Keratinocyte (primary cell): ENCODE data around the gene PKLR. TPM values are rescaled to one million over a fixed set of nuclear protein-coding genes. Genes with fewer than 3 reads are reported as not detected.

Experiments
- DNase-seq: peaks from one replicate; pipeline ENCODE4 v3.0.0-alpha.2; 2011; ENCODE audit warnings: low read depth, missing footprints, low spot score
- FAIRE-seq: peaks from 2 replicates; lab custom pipeline; 2011; peaks lifted over from hg19 to GRCh38; lab: Jason Lieb, UNC
- H2AFZ ChIP-seq: 2 replicates; pipeline ENCODE4 v1.6.0; 2012; ENCODE audit warnings: low read length, control low read depth, inconsistent platforms; ENCODE audit not compliant: control insufficient read depth
- H3K27ac ChIP-seq: 2 replicates; pipeline ENCODE4 v1.5.1; 2011; ENCODE audit warnings: low read length; ENCODE audit not compliant: control insufficient read depth, insufficient read depth
- H3K27me3 ChIP-seq: 3 replicates; pipeline ENCODE4 v1.6.0; 2011; ENCODE audit warnings: low read length; ENCODE audit not compliant: control insufficient read depth, insufficient read depth; ENCODE audit errors: extremely low read depth
- H3K36me3 ChIP-seq, 2 experiments: 2 replicates in 1 of 2; 3 replicates in 1 of 2; pipeline ENCODE4 v1.5.1; 2011; ENCODE audit warnings: low read length in 2 of 2, mild to moderate bottlenecking in 1 of 2; ENCODE audit not compliant: control insufficient read depth in 2 of 2, insufficient read depth in 2 of 2; ENCODE audit errors: extremely low read depth in 1 of 2
- H3K4me1 ChIP-seq: 3 replicates; pipeline ENCODE4 v1.5.1; 2011; ENCODE audit warnings: low read length; ENCODE audit not compliant: control insufficient read depth, insufficient read depth; ENCODE audit errors: extremely low read depth
- H3K4me2 ChIP-seq: 3 replicates; pipeline ENCODE4 v1.6.0; 2011; ENCODE audit warnings: low read depth, low read length; ENCODE audit not compliant: control insufficient read depth, insufficient read depth; ENCODE audit errors: extremely low read depth
- H3K4me3 ChIP-seq, 3 experiments: fragments of 200-600 bp in 1 of 3; sonication (generic) in 1 of 3; 2 replicates in 2 of 3; 3 replicates in 1 of 3; pipeline ENCODE4 v1.5.1; 2011 to 2016; ENCODE audit warnings: low read length in 3 of 3, mild to moderate bottlenecking in 3 of 3, control low read depth in 2 of 3, inconsistent platforms in 1 of 3, low read depth in 1 of 3, mixed read lengths in 1 of 3, mixed run types in 1 of 3, moderate library complexity in 1 of 3; ENCODE audit not compliant: control insufficient read depth in 2 of 3, insufficient read depth in 2 of 3; ENCODE audit errors: extremely low read depth in 1 of 3
- H3K79me2 ChIP-seq: 2 replicates; pipeline ENCODE4 v1.6.0; 2012; ENCODE audit warnings: low read length; ENCODE audit not compliant: control insufficient read depth, insufficient read depth
- H3K9ac ChIP-seq: 3 replicates; pipeline ENCODE4 v1.6.0; 2011; ENCODE audit warnings: low read length; ENCODE audit not compliant: control insufficient read depth, insufficient read depth; ENCODE audit errors: extremely low read depth
- H3K9me1 ChIP-seq: 3 replicates; pipeline ENCODE4 v1.6.0; 2011; ENCODE audit warnings: low read length; ENCODE audit not compliant: control insufficient read depth, insufficient read depth; ENCODE audit errors: extremely low read depth
- H3K9me3 ChIP-seq: 2 replicates; pipeline ENCODE4 v1.5.1; 2012; ENCODE audit warnings: low read depth, low read length; ENCODE audit not compliant: control insufficient read depth
- H4K20me1 ChIP-seq: 3 replicates; pipeline ENCODE4 v1.6.0; 2011; ENCODE audit warnings: low read length; ENCODE audit not compliant: control insufficient read depth, insufficient read depth; ENCODE audit errors: extremely low read depth
- CTCF ChIP-seq, 3 experiments: IDR thresholded peaks in 1 of 3; conservative IDR thresholded peaks in 1 of 3; optimal IDR thresholded peaks in 1 of 3; 2 replicates in 2 of 3; 3 replicates in 1 of 3; pipeline versions ENCODE3 to v1.5.1; 2011; ENCODE audit warnings: low read length in 3 of 3, mild to moderate bottlenecking in 3 of 3, moderate library complexity in 2 of 3, control low read depth in 1 of 3, inconsistent platforms in 1 of 3; ENCODE audit not compliant: insufficient read depth in 2 of 3; ENCODE audit errors: extremely low read depth in 1 of 3
- EZH2 ChIP-seq: IDR thresholded peaks from one replicate; pipeline ENCODE4 v1.6.1; 2012; ENCODE audit warnings: inconsistent platforms, mild to moderate bottlenecking, low read length, moderate library complexity
- dilution Hi-C: fragments of 300-500 bp; cut with MboI; formaldehyde crosslinking; loops from one replicate; pipeline ENCODE4 v1.7.0; 2020; ENCODE audit warnings: low sequenced_read_pairs; ENCODE audit not compliant: extremely low pct_ligation_motif_present
- polyA plus RNA-seq, 5 experiments: library from polyadenylated mRNA; depleted of rRNA in 3 of 5; stranded (reverse) in 3 of 5; stranded (forward) in 1 of 5; unstranded in 1 of 5; fragments of >200 nt; gene quantifications; 1 replicate in 1 of 5; 2 replicates in 3 of 5; 3 replicates in 1 of 5; pipeline versions ENCODE4 v1.2.1 to v1.2.3, GENCODE V29; 2011 to 2012; ENCODE audit warnings: missing spikeins in 2 of 5, low read depth in 1 of 5, low replicate concordance in 1 of 5

PKLR gene
- polyA plus RNA-seq, 1 donor (not counting 4 experiments of a cell fraction or from before 2014, with no cell fraction given) = 0.03 TPM

GRCh38 chr1:155339515-155340097 is 38.4 kb upstream of the PKLR start:
- Histone ChIP-seq H3K36me3 (peaks cover 27 to 35% of the 10 kb centered on the region in 2 experiments), H3K4me2 (no peak overlapping the region), H3K9me3 (no peaks in the 10 kb centered on the region), H3K9ac (no peak overlapping the region), H3K27ac (no peak overlapping the region), H3K9me1 (no peaks in the 10 kb centered on the region), H3K27me3 (no peaks in the 10 kb centered on the region), H2AFZ (no peak overlapping the region), H3K79me2 (no peaks in the 10 kb centered on the region), H4K20me1 (no peaks in the 10 kb centered on the region), H3K4me3 (no peak overlapping the region), H3K4me1 (no peaks in the 10 kb centered on the region)
- no peak for TF ChIP-seq CTCF (optimal IDR thresholded peaks at IDR 0.05 in 1 of 3, IDR thresholded peaks at IDR 0.05 in 1 of 3, conservative IDR thresholded peaks at IDR 0.05 in 1 of 3; ENCODE audit: extremely low read depth in 1 of 3, insufficient read depth in 2 of 3, low read length in 3 of 3)
- no peak for TF ChIP-seq EZH2
- DNase-seq (no peak), FAIRE-seq (no peak)
- dilution Hi-C loops = no loop called here

- H3K36me3 ChIP-seq = peaks cover 23% of the 10 kb centered on the region in 2 experiments
- DNase-seq (no peak), FAIRE-seq (no peak)
Observed at GRCh38 chr1:155334962-155335361, 33.7 kb upstream of the PKLR start.

More at GRCh38 chr1:155334962-155335361, 33.7 kb upstream of the PKLR start:
- Histone ChIP-seq H3K79me2 (no peaks in the 10 kb centered on the region), H2AFZ (no peak overlapping the region), H3K27me3 (no peaks in the 10 kb centered on the region), H3K4me1 (no peaks in the 10 kb centered on the region), H3K4me2 (no peak overlapping the region), H3K9ac (no peak overlapping the region), H3K9me3 (no peaks in the 10 kb centered on the region), H4K20me1 (no peaks in the 10 kb centered on the region), H3K27ac (no peak overlapping the region), H3K9me1 (no peaks in the 10 kb centered on the region), H3K4me3 (no peak overlapping the region)
- dilution Hi-C loops = no loop called here
- TF ChIP-seq CTCF (optimal IDR thresholded peaks at IDR 0.05 in 1 of 3, IDR thresholded peaks at IDR 0.05 in 1 of 3, conservative IDR thresholded peaks at IDR 0.05 in 1 of 3; ENCODE audit: extremely low read depth in 1 of 3, insufficient read depth in 2 of 3, low read length in 3 of 3) = no peak
- no peak for TF ChIP-seq EZH2
